EL (cell line): ENCODE measurements around the gene GTPBP2.
A peak's percentile ranks its signal among the peaks of the same experiment; 100 is the strongest.
"Not testable (repeated sequence)": the region's sequence is repeated elsewhere in the genome, so short reads cannot be mapped to it uniquely, and the experiment has no call there.

ENCODE experiments used
- DNase-seq: peaks from one replicate; pipeline ENCODE4 v3.0.0-alpha.2; 2016

GTPBP2 gene

GRCh38 chr6:43623880-43624785 lies 4.9 kb downstream of the GTPBP2 start:
- no peak for DNase-seq

DNA sequence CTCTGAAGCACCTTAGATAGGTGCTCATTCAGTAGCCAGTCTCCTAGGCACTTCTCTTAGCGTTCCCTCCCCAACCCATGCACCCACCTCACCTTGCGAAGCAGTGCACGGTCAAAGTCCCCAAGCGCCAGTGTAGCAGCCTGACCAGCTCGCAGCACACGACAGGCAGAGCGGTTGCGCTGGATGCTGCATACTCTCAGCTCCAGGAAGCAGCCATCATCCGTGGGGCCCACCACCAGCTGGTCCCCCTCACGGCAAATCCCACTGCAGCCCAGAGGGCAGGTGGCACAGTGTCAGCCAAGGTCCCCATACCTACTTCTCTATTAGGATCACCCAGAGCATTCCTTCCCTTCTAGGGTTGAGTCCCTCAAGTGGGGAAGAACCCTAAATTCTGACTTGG lies 6.5 kb downstream of the GTPBP2 start:
- DNase-seq, result no peak

DNA sequence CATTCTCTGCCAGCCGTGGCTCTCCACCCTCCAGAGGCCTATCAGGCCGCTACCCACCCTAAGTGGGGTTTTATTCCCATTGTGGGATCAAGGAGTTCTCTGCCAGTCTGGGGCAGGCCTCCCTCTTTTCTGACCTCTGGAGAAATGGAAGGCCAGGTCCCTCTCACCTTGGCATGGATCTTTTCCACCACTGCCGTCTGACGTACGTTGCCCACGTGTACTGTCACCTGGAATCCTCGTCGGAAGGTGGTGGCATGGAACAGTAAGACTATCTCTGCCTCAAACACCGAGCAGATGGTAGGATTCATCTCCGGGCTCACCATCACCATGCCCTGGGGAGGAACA lies 7.3 kb downstream of the GTPBP2 start:
- no peak for DNase-seq

GRCh38 chr6:43621078-43621835 lies 7.8 kb downstream of the GTPBP2 start:
- DNase-seq, result no peak

DNA sequence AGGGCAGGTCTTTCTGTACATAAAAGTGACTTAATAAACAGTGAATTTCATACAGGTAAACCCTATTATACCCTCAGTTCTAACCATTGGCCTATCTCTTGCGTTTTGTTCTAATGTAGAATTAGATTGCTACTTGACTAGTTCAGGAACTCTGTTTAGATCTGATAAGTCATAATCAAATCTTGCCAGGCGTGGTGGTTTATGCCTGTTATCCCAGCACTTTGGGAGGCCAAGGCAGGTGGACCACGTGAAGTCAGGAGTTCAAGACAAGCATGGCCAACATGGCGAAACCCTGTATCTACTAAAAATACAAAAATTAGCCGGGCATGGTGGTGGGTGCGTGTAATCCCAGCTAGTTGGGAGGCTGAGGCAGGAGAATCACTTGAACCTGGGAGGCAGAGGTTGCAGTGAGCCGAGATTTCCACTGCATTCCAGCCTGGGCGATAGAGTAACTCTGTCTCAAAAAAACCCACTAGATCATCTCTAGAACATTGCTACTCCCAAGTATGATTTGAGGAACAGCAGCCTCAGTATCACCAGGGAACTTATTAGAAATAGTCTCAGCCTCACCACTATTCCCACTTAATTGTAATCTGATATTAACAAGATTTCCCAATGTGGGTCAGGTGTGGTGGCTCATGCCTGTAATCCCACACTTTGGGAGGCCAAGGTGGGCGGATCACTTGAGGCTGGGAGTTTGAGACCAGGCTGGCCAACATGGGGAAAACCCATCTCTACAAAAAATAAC lies 12.2 kb downstream of the GTPBP2 start:
- no peak for DNase-seq

DNA sequence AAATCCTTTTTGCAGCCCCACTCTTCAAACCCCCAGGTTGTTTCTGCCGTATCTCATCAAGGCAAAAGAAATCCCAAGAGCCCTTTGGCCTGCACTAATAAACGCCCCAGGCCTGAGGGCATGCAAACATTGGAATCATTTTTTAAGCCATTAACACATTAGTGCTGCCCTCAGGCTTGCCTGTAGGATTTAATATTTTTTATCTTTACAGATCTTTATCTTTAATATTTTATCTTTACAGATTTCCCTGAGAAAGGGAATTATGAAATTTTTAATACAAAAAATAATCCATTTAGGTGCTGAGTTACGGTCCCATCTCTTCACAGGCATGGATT lies 14.7 kb downstream of the GTPBP2 start:
- DNase-seq, result no peak

DNA sequence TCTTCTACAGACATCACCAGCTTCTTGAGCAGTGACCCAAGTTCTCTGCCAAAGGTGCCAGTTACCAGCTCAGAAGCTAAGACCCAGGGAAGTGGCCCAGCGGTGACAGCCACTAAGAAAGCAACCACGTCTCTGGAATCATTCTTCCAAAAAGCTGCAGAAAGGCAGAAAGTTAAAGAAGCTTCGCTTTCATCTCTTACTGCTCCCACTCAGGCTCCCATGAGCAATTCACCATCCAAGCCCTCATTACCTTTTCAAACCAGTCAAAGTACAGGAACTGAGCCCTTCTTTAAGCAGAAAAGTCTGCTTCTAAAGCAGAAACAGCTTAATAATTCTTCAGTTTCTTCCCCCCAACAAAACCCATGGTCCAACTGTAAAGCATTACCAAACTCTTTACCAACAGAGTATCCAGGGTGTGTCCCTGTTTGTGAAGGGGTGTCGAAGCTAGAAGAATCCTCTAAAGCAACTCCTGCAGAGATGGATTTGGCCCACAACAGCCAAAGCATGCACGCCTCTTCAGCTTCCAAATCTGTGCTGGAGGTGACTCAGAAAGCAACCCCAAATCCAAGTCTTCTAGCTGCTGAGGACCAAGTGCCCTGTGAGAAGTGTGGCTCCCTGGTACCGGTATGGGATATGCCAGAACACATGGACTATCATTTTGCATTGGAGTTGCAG lies 15.2 kb downstream of the GTPBP2 start:
- DNase-seq, result no peak

- DNase-seq, result no peak
Observed at GRCh38 chr6:43610431-43610830, 18.6 kb downstream of the GTPBP2 start.

- DNase-seq, result no peak
Observed at GRCh38 chr6:43609402-43609801, 19.7 kb downstream of the GTPBP2 start.

DNA sequence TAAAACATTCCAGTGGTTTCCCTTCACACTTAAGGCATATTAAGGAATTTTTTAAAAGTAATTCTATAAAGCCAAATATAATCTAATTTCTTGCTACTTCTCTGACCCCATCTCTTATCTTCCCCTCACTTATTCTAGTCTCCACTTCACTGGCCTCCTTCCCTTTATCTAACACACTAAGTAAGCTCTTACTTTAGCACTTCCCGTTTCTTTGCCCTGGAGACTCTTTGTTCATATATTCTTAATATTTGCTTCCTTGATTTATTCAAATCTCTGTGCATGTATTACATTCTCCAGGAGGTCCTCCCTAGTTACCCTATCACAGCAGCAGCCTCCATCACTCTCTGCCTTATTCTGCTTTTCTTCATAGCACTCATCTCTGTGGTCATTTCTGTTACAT lies 20.3 kb downstream of the GTPBP2 start:
- no peak for DNase-seq

GRCh38 chr6:43608310-43608763 lies 20.7 kb downstream of the GTPBP2 start:
- DNase-seq, result peak; percentile 78

- no peak for DNase-seq
Observed at GRCh38 chr6:43606019-43606418, 23.0 kb downstream of the GTPBP2 start.

DNA sequence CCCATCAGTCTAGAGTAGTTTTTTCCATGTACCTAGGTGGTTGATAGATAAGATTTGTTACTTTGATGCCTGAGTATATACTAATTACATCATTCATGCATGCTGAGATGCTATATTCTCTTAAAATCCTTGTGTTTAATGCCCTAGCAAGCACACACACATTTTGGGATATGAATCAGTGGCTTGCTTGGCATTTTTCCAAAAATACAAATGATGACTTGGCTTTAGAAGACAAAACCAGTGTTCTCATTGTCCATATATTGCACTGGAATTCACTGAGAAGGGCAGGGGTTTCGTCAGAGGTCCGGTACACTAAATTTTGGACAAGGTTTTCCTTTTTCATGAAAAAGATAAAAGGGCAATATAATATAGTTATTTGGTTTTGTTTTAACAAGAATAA lies 24.9 kb downstream of the GTPBP2 start:
- DNase-seq, result peak; percentile 72

DNA sequence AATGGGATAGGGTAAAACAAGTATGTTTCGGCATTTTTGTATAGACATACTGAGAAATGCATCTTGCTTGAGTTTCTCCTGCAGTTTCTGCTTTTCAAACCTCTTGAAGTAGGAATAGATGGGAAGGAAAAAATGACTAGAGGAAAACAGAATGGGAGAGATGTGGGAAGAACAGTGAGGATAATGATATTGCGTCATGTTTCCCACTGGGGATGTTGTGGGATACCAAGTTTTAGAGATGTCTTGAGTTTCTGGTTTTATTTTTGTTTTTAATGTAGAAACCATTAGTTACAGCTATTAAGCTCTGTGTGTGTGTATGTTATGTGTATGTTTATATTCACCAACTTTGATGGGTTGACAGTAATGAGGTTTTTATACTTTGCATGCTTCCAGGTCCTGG lies 28.5 kb downstream of the GTPBP2 start:
- DNase-seq, result no peak

DNA sequence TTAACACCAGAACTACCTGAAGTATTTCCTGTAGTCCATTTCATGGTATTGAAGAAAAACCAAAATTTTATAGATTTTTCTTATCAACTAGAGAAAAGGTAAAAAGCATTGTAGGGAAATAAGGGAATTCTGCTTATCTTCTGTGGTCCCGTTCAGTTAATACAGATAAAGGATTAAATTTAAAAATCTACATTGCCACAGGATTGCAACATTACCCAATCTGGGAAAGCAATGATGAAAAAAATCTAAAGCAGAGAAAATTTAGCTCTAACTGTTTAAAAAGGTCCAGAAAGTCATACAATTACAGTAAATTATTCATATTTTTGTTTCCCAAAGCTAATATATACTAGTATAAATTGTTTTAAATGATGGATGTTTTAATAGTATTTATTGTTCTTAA lies 35.1 kb downstream of the GTPBP2 start:
- DNase-seq, result no peak

DNA sequence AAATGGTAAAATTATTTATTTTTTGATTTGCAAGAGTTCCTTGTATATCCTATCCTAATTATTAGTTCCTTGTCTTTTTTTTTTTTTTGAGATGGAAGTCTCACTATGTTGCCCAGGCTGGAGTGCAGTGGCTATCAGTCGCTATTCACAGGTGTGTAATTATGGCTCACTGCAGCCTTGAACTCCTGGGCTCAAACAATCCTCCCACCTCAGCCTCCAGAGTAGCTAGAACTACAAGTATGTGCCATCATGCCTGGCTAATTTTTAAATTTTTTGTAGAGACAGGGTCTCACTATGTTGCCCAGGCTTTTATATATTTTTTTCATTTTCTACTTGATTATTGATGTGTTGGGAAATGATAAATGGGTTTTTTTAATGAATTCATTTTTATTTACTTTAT lies 39.5 kb downstream of the GTPBP2 start:
- not testable (repeated sequence) for DNase-seq

- DNase-seq, result no peak
Observed at GRCh38 chr6:43588194-43588593, 40.9 kb downstream of the GTPBP2 start.

- peak; percentile 95 for DNase-seq
Observed at GRCh38 chr6:43584892-43585570, 44.0 kb downstream of the GTPBP2 start.

- no peak for DNase-seq
Observed at GRCh38 chr6:43582911-43583310, 46.2 kb downstream of the GTPBP2 start.

DNA sequence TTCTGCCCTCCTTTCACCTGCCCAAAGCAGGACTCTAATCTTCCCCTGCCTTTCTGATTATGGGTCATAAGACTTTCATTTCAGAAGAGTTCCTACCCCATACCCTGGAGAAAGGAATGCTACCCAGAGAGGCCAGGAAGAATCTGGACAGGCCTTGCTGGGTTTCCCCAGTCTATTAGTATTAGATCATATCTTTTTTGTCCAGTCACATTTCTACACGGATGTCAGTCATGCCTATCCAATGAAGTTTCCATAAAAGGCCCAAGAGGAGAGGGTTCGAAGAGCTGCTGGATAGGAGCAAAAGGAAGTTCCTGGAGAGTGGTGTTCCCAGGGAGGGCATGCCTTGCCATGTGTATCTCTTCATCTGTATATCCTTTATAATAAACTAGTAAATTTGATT lies 49.9 kb downstream of the GTPBP2 start:
- peak; percentile 81 for DNase-seq

DNA sequence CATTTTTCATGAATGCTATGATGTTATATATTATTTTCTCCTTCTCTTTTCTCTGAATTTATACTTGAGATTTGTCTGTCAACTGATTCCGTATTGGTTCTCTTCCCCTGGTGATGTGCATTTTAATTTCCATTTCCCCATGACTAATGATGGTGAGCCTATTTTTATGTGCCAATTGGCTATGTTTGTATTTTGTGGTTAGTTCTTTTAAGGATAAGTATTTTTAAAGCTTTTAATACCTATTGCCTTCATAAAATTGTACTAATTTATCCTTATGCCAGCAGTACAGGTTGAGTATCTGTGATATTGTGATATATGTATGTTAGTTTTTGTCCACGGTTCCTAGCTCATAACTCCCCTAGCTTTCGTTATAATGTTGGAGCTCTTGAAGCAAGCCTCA lies 50.3 kb downstream of the GTPBP2 start:
- no peak for DNase-seq

DNA sequence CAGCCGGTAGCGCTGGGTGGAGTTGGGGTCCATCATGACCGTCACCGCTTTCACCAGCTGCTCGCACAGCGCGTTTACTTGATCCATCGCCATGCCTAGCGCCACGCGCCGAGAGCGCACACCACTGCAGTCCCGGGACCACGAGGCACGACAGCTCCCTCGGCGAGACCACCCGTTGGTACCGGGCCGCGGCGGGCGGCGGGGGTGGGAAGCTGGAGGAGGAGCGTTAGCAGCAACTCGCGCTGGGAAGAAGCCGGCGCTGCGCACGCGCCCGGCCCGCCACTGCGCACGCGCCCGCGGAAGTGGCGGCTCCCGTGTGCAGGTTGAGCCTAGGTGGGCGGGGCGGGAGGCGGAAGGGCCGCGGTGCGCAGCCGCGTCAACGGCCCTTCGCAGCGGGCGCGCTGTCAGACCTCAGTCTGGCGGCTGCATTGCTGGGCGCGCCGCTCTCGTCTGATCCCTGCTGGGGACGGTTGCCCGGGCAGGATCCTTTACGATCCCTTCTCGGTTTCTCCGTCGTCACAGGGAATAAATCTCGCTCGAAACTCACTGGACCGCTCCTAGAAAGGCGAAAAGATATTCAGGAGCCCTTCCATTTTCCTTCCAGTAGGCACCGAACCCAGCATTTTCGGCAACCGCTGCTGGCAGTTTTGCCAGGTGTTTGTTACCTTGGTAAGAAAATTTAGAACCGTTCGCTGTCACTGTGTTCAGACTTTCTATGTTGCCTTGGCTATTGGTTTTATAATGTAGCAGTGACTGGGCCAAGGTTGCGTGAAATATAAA lies 53.1 kb downstream of the GTPBP2 start, which contains the start of the genes POLH and XPO5:
Gene POLH, plus strand, starts transcription at position 414 of the 780 bp plus-strand sequence. CDS start 6,135 bp downstream, outside the sequence.
Gene XPO5, minus strand, starts transcription at position 267 of the 780 bp plus-strand sequence. Its CDS starts 174 bp downstream, at position 93.
- DNase-seq, result peak; percentile 93
